MM.1S (cell line): ENCODE measurements around the gene SH3PXD2A.

Experiments used
- EZH2 ChIP-seq: fragments of 300-600 bp; sonication (generic); optimal IDR thresholded peaks from 2 replicates; pipeline ENCODE3; 2017; ENCODE audit warnings: low read depth, mild to moderate bottlenecking, antibody characterized with exemption, low read length, mixed read lengths
- EZH2phosphoT487 ChIP-seq: fragments of 300-600 bp; sonication (generic); IDR thresholded peaks from 2 replicates; pipeline ENCODE4 v1.6.1; 2018; ENCODE audit warnings: antibody characterized with exemption, low read length
- TF ChIP-seq, protein P1 (sequence below): fragments of 300-600 bp; sonication (generic); IDR thresholded peaks from 2 replicates; pipeline ENCODE4 v1.5.1; 2016; ENCODE audit warnings: antibody characterized with exemption, low read length, mixed read lengths

DNA sequence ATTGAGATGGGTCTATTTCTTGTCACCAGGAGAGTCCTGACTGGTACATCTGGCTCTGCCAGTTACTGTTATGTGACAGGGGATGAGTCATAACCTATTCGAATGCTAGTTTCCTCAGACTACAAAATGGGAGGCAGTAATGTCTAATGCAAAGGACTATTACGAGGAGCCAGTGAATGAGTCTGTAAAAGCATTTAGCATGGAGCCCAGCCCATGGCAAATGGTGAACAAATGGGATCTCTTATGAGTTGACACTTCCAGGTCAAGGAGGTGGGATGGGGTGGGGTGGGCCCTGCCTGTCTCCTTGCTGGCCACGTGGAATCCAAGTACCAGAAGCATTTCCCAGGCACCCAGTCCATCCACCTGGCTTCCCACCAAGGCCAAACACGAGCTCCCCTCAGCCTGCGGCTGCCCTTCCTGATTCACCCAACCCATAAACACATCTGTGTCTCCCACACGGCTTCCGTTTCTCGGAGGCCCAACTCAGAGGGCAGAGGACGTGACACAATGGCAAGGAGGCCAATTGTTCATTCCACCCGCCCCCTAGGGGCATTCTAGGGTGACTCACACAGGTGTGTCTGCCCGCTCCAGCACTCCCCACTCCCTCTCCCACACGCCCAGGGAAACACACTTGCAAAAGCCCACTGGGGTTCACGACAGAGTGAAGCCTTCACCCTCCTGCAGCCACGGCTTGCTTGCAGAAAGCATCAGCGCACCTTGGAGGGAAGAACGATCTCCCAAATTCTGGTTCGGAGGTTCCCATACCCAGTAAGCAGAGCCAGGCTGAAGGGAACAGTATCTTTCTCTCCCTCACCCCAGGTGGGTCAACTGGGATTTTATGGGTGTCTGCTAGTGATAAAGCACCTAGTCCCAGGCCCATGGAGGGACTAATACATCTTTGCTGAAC is 109.8 kb downstream of the SH3PXD2A start:
- TF ChIP-seq EZH2: no peak
- TF ChIP-seq, protein P1, sequence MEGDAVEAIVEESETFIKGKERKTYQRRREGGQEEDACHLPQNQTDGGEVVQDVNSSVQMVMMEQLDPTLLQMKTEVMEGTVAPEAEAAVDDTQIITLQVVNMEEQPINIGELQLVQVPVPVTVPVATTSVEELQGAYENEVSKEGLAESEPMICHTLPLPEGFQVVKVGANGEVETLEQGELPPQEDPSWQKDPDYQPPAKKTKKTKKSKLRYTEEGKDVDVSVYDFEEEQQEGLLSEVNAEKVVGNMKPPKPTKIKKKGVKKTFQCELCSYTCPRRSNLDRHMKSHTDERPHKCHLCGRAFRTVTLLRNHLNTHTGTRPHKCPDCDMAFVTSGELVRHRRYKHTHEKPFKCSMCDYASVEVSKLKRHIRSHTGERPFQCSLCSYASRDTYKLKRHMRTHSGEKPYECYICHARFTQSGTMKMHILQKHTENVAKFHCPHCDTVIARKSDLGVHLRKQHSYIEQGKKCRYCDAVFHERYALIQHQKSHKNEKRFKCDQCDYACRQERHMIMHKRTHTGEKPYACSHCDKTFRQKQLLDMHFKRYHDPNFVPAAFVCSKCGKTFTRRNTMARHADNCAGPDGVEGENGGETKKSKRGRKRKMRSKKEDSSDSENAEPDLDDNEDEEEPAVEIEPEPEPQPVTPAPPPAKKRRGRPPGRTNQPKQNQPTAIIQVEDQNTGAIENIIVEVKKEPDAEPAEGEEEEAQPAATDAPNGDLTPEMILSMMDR: no peak
- TF ChIP-seq EZH2phosphoT487: no peak
